Caki2 (cell line): ENCODE data around the gene CLIC4. TPM values are rescaled to one million over a fixed set of nuclear protein-coding genes. Genes with fewer than 3 reads are reported as not detected.
"Not testable (repeated sequence)": the region's sequence is repeated elsewhere in the genome, so short reads cannot be mapped to it uniquely, and the experiment has no call there.

Experiments used
- DNase-seq: peaks from one replicate; pipeline ENCODE4 v3.0.0-alpha.2; 2015; ENCODE audit warnings: low read depth
- in situ Hi-C: cut with HindIII; loops from 2 replicates; pipeline ENCODE4 v1.10.0; 2016; ENCODE audit warnings: low sequenced_read_pairs, low pct_unique_long_range_greater_than_20kb, mixed read lengths
- total RNA-seq: library from RNA; depleted of rRNA; stranded (reverse); fragments of >200 nt; shearing (Covaris generic); gene quantifications from 2 replicates; pipeline ENCODE4 v1.2.3, GENCODE V29; 2014; ENCODE audit warnings: low replicate concordance

CLIC4 gene
- total RNA-seq, 1 experiment from 2014 or later: 29.5 TPM

DNA sequence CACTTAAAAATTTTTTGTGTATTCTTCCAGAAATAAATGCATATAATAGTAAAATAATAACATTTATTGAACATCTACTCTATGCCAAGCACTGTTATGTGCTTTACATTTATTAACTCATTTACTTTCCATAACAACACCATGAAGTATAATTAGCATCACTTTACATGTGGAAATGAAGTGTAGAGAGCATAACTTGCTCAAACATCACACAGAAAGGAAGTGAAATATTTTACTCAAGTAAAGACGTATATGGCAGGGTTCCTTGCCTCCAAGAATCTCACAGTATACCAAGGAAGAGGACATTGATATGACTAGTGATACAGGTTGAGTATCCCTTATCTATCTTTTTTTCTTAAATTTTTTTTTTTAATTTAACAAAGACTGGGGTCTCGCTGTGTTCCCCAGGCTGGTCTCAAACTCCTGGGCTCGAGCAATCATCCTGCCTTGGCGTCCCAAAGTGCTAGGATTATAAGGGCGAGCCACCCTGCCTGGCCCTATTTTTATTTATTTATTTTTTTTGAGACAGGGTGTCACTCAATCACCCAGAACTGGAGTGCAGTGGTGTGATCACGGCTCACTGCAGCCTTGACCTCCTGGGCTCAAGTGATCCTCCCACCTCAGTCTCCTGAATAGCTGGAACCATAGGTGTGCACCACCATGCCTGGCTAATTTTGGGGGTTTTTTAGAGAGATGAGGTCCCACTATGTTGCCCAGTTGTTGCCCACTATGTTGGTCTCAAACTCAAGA, 7.7 kb upstream of the CLIC4 start:
- no peak for DNase-seq
- in situ Hi-C loops: no loop called here

DNA sequence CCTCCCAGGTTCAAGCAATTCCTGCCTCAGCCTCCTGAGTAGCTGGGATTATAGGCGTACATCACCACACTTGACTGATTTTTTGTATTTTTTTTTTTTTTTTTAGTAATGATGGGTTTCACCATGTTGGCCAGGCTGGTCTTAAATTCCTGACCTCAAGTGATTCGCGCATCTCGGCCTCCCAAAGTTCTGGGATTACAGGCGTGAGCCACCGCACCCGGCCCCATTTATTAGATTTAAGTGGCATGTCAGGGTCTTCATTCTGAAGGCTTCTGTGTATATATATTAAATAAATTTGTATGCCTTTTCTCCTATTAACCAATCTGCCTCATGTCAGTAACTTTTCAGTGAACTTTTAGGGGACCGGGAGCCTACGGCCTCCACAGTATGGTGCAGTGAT, 6.0 kb upstream of the CLIC4 start:
- in situ Hi-C loops: no loop called here
- no peak for DNase-seq

DNA sequence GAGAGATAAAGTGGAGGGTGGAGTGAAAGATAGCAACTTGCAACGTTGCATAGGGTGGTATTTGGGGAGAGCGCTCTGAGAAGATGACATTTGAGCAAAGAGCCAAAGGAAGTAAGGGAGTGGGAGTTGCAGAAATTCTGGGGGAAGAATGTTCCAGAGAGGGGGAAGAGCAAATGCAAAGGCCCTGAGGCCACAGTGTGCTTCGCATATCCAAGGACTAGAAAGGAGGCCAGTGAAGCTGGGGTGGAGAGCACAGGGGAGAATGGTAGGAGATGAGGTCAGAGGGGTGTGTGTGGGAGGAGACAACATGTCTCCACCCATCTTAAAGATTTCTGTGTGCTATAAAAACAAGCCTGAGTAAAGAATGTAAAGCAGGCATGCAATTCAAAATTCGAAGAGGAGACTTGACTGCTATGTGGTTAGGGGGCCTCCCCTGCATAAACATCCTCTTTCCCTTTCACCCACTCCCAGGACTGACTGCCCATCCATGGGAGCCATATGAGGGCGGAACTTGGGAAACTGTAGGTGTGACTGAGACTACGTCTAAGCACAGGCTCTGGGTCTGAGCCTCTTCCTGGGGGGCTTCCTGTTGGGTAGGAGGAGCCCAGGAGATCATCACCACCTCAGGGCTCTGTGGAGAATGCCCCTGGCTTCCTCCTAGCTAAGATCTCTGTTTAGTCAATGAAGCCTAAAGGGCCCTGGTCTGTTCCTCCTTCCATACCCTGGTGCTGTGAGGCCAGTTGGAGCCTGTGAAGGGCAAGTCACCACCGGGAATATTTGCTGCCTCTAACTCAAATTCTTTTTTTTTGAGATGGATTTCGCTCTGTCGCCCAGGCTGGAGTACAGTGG, 2.9 kb upstream of the CLIC4 start:
- in situ Hi-C loops: no loop called here
- peak; percentile 88 for DNase-seq

DNA sequence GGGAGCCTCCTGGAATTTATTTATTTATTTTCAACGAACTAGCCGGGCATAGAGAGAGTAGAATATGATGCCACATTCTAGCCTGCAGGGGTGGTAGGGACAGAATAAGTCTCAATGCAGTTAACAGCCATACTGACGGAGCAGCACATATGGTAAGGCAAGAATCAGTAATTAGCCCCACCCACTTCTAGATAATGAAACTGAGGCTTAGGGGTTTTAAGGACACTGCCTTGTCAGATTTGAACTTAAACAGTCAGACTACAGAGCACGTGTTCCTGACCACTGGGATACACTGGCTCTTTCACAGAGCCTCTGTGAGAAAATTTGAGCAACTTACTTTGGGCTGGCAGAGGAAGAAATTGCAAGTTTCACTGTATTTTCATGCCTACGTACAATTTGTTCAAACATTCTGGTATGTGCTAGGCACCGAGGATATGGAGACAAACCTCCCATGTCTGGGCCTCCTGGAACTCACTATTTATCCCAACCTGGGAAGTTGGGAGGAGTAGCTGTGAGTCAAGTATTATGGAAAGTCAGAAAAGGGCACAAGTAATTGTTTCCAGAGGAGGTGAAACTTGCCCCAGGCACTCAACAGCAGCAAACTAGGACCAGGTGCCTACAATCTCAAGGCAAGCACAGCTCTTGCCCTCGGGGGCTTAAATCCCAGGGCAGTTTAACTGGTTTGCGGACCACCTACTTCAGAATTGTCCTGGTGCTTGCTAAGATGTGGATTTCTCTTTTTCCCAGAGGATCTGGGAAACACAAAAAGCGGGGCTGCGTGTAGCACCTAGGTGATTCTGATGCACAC, 1.6 kb upstream of the CLIC4 start:
- in situ Hi-C loops: no loop called here
- DNase-seq: peak; percentile 52

DNA sequence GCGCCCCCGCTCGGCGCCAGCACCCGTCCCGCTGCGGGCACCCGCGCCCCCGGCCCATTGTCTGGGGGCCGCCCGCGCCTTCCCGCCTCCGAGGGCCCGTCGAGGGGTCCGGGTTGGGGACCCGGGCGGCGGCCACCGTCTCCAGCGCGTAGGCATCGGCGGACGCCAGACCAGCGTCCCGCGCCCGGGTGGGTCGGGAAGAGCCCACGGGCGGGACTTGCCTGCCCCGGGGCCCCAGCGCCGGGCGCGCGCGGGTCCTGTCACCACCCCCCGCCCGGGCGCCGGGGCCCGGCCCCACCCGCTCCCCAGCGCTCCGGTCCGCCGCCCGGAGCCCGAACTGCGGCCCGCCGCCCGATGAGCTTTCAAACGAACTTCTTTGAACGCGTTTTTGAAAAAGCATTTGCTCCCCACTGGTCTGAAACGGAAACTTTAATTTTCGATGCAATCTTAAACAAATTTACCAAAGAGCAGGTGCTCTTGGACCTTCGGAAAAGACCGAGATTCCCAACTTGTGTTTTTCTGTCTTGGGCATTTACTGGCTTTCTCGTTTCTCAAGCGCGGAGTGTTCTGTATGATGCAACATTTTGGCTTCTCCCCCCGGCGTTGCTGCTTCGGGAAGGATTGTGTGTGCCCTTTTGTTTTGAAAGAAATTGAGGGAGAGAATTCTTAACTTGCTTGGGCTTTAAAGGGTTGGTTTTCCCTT, 615 bp downstream of the CLIC4 start:
- in situ Hi-C loops: no loop called here
- peak; percentile 54 for DNase-seq

DNA sequence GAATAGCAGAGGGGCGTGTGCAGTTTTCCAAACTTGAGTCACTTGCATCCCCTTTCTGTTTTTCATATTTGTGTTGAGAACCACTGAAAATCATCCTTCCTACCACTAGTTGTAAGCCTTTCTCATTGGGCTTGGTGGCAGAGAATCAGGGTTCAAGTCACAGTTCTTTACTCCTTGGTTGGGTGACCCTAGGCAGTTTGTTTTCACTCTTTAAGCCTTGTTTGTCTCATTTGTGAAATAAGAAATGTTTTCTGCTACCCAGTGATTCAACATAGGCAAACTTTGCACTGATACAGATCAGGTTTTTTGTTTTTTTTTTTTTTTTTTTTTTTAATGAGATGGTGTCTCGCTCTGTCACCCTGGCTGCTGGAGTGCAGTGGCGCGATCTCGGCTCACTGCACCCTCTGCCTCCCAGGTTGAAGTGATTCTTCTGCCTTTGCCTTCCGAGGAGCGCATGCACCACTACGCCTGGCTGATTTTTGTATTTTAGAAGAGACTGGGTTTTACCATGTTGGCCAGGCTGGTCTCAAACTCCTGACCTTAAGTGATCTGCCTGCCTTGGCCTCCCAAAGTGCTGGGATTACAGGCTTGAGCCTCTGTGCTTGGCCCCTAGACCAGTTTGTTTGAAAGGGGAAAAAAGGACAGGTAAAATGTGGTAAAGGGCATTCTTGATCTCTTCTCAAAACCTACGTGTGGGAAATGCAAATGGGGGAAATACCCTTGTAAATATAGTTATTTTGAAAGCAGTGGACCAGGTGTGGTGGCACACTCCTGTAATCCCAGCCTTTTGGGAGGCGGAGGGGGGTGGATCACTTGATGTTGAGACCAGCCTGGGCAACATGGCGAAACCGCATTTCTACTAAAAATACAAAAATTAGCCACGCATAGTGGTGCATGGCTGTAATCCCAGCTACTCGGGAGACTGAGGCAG, 3.2 kb downstream of the CLIC4 start:
- peak; percentile 79 for DNase-seq
- in situ Hi-C loops: no loop called here

DNA sequence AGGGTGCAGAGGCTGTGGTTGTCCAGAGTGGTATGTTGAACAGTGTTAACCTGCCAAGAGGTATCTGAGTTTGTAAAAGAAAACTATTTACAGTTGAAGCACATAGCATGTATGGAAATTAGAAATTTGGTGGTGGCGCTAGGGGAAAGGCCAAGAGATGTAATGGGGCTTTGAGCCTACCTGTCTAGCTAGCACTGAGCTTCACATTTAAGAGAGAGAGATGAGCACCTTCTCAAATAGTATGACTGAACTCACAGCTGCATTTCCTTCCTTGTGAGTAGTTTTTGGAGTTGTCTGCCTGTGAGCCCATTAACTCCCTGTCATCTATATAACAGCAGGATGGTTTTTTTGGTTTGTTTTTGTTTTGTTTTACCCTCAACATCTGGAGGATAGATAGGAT, 4.0 kb downstream of the CLIC4 start:
- no peak for DNase-seq
- in situ Hi-C loops: no loop called here

DNA sequence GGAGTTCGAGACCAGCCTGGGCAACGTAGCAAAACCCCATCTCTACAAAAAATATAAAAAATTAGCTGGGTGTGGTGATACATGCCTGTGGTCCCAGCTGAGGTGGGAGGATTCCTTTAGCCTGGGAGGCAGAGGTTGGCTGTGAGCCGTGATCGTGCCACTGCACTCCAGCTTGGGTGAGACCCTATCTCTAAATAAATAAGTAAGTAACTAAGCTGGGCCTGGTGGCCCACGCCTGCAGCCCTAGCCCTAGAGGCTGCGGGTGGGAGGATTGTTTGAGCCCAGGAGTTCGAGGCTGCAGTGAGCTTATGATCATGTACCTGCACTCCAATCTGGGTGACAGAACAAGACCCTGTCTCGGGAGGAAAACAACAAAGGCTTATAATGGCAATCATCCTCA, 4.6 kb downstream of the CLIC4 start:
- DNase-seq: no peak
- in situ Hi-C loops: loop anchor here (25.0 kb wide), 1 partner anchor 88 kb away; no protein-coding TSS in a partner anchor

DNA sequence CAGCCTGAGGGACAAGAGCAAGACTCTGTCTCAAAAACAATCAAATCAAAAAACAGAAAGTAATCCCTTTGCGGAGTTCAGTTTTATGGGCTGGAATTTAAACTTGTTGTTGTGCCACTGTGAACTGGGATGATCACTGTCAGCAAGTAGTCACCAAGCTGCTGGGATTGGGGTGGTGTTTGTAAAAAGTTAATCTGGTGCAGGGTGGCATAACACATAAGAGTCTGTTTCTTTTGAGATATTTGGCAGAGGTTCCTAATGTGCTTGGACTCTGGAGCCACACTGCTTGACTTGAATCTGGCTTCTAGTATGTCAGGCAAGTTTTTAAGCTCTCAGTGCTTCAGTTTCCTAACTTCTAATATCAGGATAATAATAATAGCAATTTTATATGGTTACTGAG, 6.6 kb downstream of the CLIC4 start:
- DNase-seq: no peak
- in situ Hi-C loops: loop anchor here (25.0 kb wide), 1 partner anchor 90 kb away; no protein-coding TSS in a partner anchor

DNA sequence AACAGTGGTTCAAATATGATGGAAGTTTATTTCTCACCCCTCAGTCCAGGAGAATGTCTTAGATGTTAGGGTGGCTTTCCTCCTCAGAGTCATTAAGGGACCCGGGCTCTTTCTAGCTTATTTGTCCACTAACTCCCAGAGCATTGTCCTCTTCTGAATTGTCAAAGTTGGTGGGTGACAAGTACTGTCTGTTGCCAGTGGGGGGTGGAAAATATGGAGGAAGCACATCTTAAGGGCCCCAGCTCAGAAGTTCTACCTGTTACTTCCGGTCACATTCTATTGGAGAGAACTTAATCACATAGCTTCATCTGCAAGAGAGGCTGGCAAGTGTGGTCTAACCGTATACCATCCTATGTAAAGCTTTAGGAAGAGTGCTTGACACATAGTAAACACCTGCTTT, 7.1 kb downstream of the CLIC4 start:
- in situ Hi-C loops: loop anchor here (25.0 kb wide), 1 partner anchor 90 kb away; no protein-coding TSS in a partner anchor
- no peak for DNase-seq

DNA sequence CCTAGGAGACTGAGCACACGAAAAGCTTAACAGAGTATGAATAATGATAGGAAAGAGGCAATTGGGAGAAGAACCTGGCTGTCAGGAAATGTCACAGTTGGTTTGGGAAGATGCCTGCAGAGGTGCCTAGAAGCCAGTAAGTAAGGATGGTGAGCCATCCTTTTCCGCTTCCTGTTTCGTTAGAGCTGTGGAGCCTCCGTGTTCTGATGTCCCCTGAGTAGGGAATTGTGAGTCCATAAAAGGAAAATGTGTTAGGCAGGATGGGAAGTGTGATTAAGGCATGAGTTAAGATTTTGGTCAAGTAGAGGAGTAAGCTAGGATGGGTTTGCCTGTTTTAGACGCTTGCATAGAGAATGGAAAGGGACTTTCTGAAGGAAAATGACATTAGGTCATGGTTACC, 9.0 kb downstream of the CLIC4 start:
- in situ Hi-C loops: loop anchor here (25.0 kb wide), 1 partner anchor 92 kb away; no protein-coding TSS in a partner anchor
- DNase-seq: no peak

DNA sequence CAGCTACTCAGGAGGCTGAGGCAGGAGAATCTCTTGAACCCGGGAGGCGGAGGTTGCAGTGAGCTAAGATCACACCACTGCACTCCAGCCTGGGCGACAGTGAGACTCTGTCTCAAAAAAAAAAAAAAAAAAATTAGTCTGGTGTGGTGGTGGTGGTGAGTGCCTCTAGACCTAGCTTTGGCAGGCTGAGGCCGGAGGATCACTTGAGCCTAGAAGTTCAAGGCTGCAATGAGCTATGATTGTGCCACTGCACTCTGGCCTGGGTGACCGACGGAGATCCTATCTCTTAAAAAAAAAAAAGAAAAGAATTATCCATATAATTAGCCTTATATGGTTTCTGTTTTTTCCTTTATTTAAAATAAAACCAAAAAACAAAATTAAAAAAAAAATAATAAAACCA, 10.1 kb downstream of the CLIC4 start:
- in situ Hi-C loops: loop anchor here (25.0 kb wide), 1 partner anchor 93 kb away; no protein-coding TSS in a partner anchor

DNA sequence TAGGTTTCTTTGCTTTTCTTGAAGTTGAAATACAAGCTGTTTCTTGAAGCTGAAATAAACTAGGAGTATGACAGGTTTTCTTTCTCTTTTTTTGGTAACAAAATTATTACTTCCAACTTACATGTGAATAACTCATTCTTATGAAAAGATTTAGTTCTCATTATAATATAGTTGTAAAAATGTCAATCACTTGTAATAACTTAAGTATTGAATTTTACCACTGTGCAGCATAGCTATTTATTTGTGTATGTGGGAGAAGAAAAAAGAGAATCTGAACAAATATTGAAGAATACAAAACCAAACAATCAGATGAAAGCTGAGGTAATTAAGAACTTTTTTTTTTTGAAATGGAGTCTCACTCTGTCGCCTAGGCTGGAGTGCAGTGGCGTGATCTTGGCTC, 11.1 kb downstream of the CLIC4 start:
- in situ Hi-C loops: loop anchor here (25.0 kb wide), 1 partner anchor 94 kb away; no protein-coding TSS in a partner anchor

More for the DNA sequence above, 10.1 kb downstream of the CLIC4 start:
- DNase-seq: not testable (repeated sequence)

DNA sequence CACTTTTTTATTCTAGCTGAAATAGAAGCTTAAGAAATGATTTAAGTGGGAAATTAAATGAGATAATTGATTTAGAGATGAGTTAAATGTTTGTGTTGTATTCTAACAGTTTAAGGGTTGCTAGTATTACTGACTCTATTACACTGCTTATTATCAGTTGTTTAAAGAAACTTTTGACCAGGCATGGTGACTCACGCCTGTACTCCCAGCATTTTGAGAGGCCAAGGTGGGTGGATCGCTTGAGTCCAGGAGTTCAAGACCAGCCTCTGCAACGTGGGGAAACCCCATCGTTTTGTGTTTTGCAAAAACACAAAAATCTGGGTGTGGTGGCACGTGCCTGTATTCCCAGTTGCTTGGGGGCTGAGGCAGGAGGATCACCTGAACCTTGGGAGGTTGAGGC, 14.2 kb downstream of the CLIC4 start:
- in situ Hi-C loops: loop anchor here (25.0 kb wide), 1 partner anchor 97 kb away; no protein-coding TSS in a partner anchor
- no peak for DNase-seq

More for the DNA sequence above, 11.1 kb downstream of the CLIC4 start:
- DNase-seq: no peak

DNA sequence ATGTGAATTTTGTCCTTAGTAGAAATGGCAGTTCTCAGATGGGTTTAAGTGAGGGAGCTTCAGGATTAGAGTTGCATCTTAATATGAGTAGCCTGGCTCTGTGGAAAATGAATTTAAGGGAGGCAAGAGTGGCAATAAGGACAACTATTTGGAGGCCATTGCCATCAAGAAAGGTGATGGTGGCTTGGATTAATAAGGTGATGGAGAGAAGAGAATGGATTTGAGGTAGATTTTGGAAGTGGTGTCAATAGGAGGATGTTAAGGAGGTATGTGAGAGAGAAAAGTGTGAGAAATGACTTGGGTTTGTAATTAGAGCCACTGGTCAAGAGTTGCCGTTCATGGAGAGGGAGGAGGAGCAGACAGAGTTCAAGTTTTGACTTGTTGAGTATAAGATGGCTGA, 16.3 kb downstream of the CLIC4 start:
- no peak for DNase-seq
- in situ Hi-C loops: loop anchor here (25.0 kb wide), 1 partner anchor 99 kb away; no protein-coding TSS in a partner anchor

DNA sequence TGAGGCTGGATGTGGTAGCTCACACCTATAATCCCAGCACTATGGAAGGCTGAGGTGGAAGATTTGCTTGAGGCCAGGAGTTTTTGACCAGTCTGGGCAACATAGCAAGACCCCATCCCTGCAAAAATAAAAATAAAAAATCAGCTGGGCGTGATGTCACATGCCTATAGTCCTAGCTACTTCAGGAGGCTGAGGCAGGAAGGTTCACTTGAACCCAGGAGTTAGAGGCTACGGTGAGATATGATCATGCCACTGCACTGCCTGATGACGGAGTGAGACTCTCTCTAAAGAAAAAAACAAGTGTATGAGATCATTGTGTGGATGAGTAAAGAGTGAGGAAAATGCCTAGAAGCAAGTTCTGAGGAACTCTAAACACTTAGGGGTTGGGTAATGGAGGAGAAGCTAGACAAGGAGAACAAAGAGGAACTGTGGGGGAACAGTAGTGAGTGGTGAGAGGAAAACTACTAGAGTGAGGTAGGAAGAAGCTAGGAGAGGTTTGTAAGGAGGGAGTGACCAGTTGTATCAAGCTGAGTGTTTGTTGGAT, 17.0 kb downstream of the CLIC4 start:
- in situ Hi-C loops: loop anchor here (25.0 kb wide), 1 partner anchor 100 kb away; no protein-coding TSS in a partner anchor
- no peak for DNase-seq
